Ascending aorta (tissue), 2 donors: Measurements from ENCODE around the gene PEF1. TPM values are rescaled to one million over a fixed set of nuclear protein-coding genes. Genes with fewer than 3 reads are reported as not detected.

Source experiments
- DNase-seq, 2 donors: peaks; one replicate each; pipeline ENCODE4 v3.0.0-alpha.2; 2019; ENCODE audit warnings: low spot score in 2 of 2
- H3K27ac ChIP-seq, 2 donors: fragments of 200-600 bp; sonication (generic); one replicate each; pipeline ENCODE4 v1.5.1; 2016 to 2017; ENCODE audit warnings: mild to moderate bottlenecking in 1 of 2
- H3K27me3 ChIP-seq: fragments of 200-600 bp; sonication (generic); one replicate; pipeline ENCODE4 v1.5.1; 2017
- H3K36me3 ChIP-seq, 2 donors: fragments of 200-600 bp; sonication (generic); one replicate each; pipeline ENCODE4 v1.5.1; 2016
- H3K4me1 ChIP-seq, 2 donors: fragments of 200-600 bp; sonication (generic); one replicate each; pipeline ENCODE4 v1.5.1; 2016 to 2017; ENCODE audit warnings: mild to moderate bottlenecking in 1 of 2
- H3K4me3 ChIP-seq, 2 donors: fragments of 200-600 bp; sonication (generic); one replicate each; pipeline ENCODE4 v1.5.1; 2016 to 2017; ENCODE audit warnings: mild to moderate bottlenecking in 1 of 2
- H3K9me3 ChIP-seq, 2 donors: fragments of 200-600 bp; sonication (generic); one replicate each; pipeline ENCODE4 v1.5.1; 2016
- CTCF ChIP-seq, 3 experiments: fragments of 200-600 bp in 2 of 3; fragments of 450-650 bp in 1 of 3; sonication (generic) in 2 of 3; IDR thresholded peaks; one replicate each; pipeline ENCODE4 v1.5.1; 2016 to 2019; ENCODE audit warnings: antibody characterized with exemption in 3 of 3, mild to moderate bottlenecking in 1 of 3, moderate library complexity in 1 of 3
- intact Hi-C: fragments of 100-400 bp; cut with DNase I; formaldehyde crosslinking; loops from one replicate; pipeline ENCODE4 v1.15.1; 2023
- total RNA-seq: library from RNA; depleted of rRNA; stranded (reverse); fragments of >200 nt; gene quantifications from one replicate; pipeline ENCODE4 v1.1.0, GENCODE V29; 2016

PEF1 gene
- total RNA-seq, 1 donor from 2014 or later, result 340 TPM

- Histone ChIP-seq H3K4me3 (no peak overlapping the region), H3K27ac (no peak overlapping the region), H3K27me3 (no peaks in the 10 kb centered on the region), H3K36me3 (no peaks in the 10 kb centered on the region), H3K9me3 (no peaks in the 10 kb centered on the region), H3K4me1 (peaks cover 0 to 19% of the 10 kb centered on the region in 2 donors)
- no peak for TF ChIP-seq CTCF (IDR thresholded peaks at IDR 0.05)
- intact Hi-C loops, result no loop called here
- no peak for DNase-seq
Observed at GRCh38 chr1:31615939-31616338, 28.7 kb downstream of the PEF1 start.

GRCh38 chr1:31615414-31615813 lies 29.3 kb downstream of the PEF1 start:
- Histone ChIP-seq H3K27ac (no peak overlapping the region), H3K36me3 (no peaks in the 10 kb centered on the region), H3K9me3 (no peaks in the 10 kb centered on the region), H3K4me1 (peaks cover 0 to 19% of the 10 kb centered on the region in 2 donors), H3K4me3 (no peak overlapping the region), H3K27me3 (no peaks in the 10 kb centered on the region)
- intact Hi-C loops, result no loop called here
- no peak for TF ChIP-seq CTCF (IDR thresholded peaks at IDR 0.05)
- DNase-seq, result no peak

GRCh38 chr1:31614414-31615005 lies 30.2 kb downstream of the PEF1 start:
- Histone ChIP-seq H3K27ac (peak overlapping the region; percentile 48 to 55), H3K36me3 (no peaks in the 10 kb centered on the region), H3K27me3 (no peaks in the 10 kb centered on the region), H3K9me3 (no peaks in the 10 kb centered on the region), H3K4me1 (peaks cover 0 to 19% of the 10 kb centered on the region in 2 donors), H3K4me3 (no peak overlapping the region)
- no peak for DNase-seq
- TF ChIP-seq CTCF (IDR thresholded peaks at IDR 0.05), result no peak
- intact Hi-C loops, result no loop called here

GRCh38 chr1:31609514-31610118 lies 35.1 kb downstream of the PEF1 start:
- no peak overlapping the region for H3K4me3 ChIP-seq
- no peaks in the 10 kb centered on the region for H3K36me3 ChIP-seq
- H3K27ac ChIP-seq, result no peak overlapping the region
- H3K9me3 ChIP-seq, result no peaks in the 10 kb centered on the region
- no peaks in the 10 kb centered on the region for H3K27me3 ChIP-seq
- TF ChIP-seq CTCF (IDR thresholded peaks at IDR 0.05), result no peak
- intact Hi-C loops, result no loop called here
- peaks cover 0 to 9% of the 10 kb centered on the region in 2 donors for H3K4me1 ChIP-seq
- DNase-seq, result no peak

- no peak for TF ChIP-seq CTCF (IDR thresholded peaks at IDR 0.05)
- Histone ChIP-seq H3K27ac (no peak overlapping the region), H3K27me3 (no peaks in the 10 kb centered on the region), H3K4me1 (no peaks in the 10 kb centered on the region), H3K9me3 (no peaks in the 10 kb centered on the region), H3K4me3 (no peak overlapping the region), H3K36me3 (no peaks in the 10 kb centered on the region)
- intact Hi-C loops, result no loop called here
- no peak for DNase-seq
Observed at GRCh38 chr1:31607360-31607759, 37.3 kb downstream of the PEF1 start.
